Keratinocyte (primary cell): ENCODE results near the gene PRKCE.

Source experiments
- CTCF ChIP-seq, 3 experiments: IDR thresholded peaks in 1 of 3; conservative IDR thresholded peaks in 1 of 3; optimal IDR thresholded peaks in 1 of 3; 2 replicates in 2 of 3; 3 replicates in 1 of 3; pipeline versions ENCODE3 to v1.5.1; 2011; ENCODE audit warnings: low read length in 3 of 3, mild to moderate bottlenecking in 3 of 3, moderate library complexity in 2 of 3, control low read depth in 1 of 3, inconsistent platforms in 1 of 3; ENCODE audit not compliant: insufficient read depth in 2 of 3; ENCODE audit errors: extremely low read depth in 1 of 3
- EZH2 ChIP-seq: IDR thresholded peaks from one replicate; pipeline ENCODE4 v1.6.1; 2012; ENCODE audit warnings: inconsistent platforms, mild to moderate bottlenecking, low read length, moderate library complexity

- TF ChIP-seq CTCF (optimal IDR thresholded peaks at IDR 0.05 in 1 of 3, IDR thresholded peaks at IDR 0.05 in 1 of 3, conservative IDR thresholded peaks at IDR 0.05 in 1 of 3; ENCODE audit: extremely low read depth in 1 of 3, insufficient read depth in 2 of 3, low read length in 3 of 3) (peak; percentile 62 to 87 (median 86)), EZH2 (no peak)
These were observed 7.6 kb upstream of the PRKCE start for GRCh38 chr2:45643543-45644542.
